ENCODE measurements around the gene SH3TC1. TPM values are rescaled to one million over a fixed set of nuclear protein-coding genes. Genes with fewer than 3 reads are reported as not detected.
A peak's percentile ranks its signal among the peaks of the same experiment; 100 is the strongest.

SH3TC1 gene
- total RNA-seq, 4 donors from 2014 or later = 13.7 to 18.7 (median 15.2) TPM

- H3K27me3 ChIP-seq = peaks cover 0 to 12% (median 0%) of the 10 kb centered on the region in 4 donors
- peaks cover 62 to 87% (median 80%) of the 10 kb centered on the region in 4 donors for H3K4me1 ChIP-seq
- H3K9me3 ChIP-seq = no peaks in the 10 kb centered on the region
- intact Hi-C loops (cut with DNase I) = no loop called here
- no peak for DNase-seq (ENCODE audit: extremely low spot score)
- WGBS = 43% methylated on average over 11 of the region's 11 CpGs
- H3K4me3 ChIP-seq = peak overlapping the region; percentile 59 to 72 (median 69)
- H3K36me3 ChIP-seq = no peaks in the 10 kb centered on the region
- TF ChIP-seq EP300 (IDR thresholded peaks at IDR 0.05) (no peak), POLR2A (IDR thresholded peaks at IDR 0.05; ENCODE audit: low read depth) (no peak), POLR2AphosphoS5 (IDR thresholded peaks at IDR 0.05) (no peak)
- TF ChIP-seq, protein P1, sequence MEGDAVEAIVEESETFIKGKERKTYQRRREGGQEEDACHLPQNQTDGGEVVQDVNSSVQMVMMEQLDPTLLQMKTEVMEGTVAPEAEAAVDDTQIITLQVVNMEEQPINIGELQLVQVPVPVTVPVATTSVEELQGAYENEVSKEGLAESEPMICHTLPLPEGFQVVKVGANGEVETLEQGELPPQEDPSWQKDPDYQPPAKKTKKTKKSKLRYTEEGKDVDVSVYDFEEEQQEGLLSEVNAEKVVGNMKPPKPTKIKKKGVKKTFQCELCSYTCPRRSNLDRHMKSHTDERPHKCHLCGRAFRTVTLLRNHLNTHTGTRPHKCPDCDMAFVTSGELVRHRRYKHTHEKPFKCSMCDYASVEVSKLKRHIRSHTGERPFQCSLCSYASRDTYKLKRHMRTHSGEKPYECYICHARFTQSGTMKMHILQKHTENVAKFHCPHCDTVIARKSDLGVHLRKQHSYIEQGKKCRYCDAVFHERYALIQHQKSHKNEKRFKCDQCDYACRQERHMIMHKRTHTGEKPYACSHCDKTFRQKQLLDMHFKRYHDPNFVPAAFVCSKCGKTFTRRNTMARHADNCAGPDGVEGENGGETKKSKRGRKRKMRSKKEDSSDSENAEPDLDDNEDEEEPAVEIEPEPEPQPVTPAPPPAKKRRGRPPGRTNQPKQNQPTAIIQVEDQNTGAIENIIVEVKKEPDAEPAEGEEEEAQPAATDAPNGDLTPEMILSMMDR (IDR thresholded peaks at IDR 0.05) = no peak
- H3K27ac ChIP-seq (replicated peaks in 1 of 4) = peak overlapping the region; percentile 71 to 81 (median 78)
Observed at GRCh38 chr4:8270418-8270771, 71.3 kb downstream of the SH3TC1 start.

DNA sequence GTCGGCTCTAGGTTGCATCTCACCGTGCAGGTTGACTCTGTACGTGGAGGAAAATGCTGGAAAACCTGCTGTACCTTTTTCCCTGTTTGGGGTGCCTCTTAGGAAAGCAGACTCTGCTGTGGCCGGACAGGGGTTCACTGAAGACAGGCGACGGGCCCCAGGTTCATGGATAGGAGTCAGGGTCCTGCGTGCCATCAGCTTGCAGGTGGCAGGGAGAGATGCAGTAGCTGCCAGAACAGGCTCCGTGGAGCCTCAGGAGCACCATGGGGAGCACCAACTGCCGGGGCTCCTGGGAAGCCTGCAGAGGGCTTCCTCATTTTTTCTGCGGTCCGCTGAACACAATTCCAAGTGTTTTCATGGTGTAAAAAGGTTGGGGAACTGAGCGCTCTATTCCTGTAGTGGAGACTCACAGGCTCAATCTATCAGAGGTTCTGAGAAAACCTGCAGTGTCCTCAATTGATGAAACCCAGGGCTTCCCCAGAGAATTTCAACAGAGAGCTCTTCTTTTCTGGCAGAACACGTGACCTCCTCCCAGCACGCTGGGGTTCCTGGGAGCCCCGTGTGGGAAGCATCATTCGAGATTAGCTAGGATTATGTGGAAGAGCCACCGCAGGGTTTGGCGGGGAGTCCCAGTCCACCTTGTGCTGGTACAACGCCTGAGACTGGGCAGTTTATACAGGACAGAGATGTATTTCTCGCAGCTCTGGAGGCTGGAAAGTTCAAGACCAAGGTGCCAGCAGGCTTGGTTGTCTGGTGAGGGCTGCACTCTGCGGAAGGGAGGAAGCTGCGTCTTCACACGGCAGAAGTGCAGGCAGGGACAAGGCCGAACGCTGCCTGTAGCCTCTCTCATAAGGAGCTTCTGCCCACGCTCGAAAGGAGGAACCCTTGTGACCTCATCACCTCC, 72.1 kb downstream of the SH3TC1 start:
- H3K9me3 ChIP-seq = no peaks in the 10 kb centered on the region
- intact Hi-C loops (cut with DNase I) = no loop called here
- peaks cover 0 to 12% (median 0%) of the 10 kb centered on the region in 4 donors for H3K27me3 ChIP-seq
- 51% methylated on average over 16 of the region's 27 CpGs for WGBS
- H3K27ac ChIP-seq (replicated peaks in 1 of 4) = peak overlapping the region; percentile 71 to 81 (median 78)
- peaks cover 70 to 95% (median 88%) of the 10 kb centered on the region in 4 donors for H3K4me1 ChIP-seq
- DNase-seq (ENCODE audit: extremely low spot score) = no peak
- TF ChIP-seq, protein P1 (IDR thresholded peaks at IDR 0.05) = no peak
- TF ChIP-seq POLR2AphosphoS5 (IDR thresholded peaks at IDR 0.05) = peak; percentile 7 to 29
- H3K36me3 ChIP-seq = no peaks in the 10 kb centered on the region
- peak overlapping the region; percentile 59 to 72 (median 69) for H3K4me3 ChIP-seq

DNA sequence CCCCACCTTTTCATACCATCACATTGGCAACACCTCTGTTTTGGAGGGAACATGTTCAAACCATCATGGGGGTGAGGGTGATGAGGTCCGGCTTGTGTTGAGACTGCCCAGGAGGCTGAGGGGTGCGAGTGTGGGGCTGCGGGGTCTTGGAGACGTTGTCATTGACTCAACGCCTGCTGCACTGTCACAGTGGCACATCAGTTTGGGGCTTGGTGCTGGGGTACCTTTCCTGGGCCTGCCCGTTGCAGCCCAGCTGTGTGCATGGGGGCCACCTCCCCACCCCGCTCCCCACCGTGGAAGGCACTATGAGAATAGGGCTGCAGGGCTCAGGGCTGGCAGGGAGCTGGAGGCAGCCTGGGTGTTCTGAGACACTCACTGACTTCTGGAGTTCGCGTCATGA, 72.7 kb downstream of the SH3TC1 start:
- no CpG with 5 or more reads among the region's 10 CpGs for WGBS
- no peak for DNase-seq (ENCODE audit: extremely low spot score)
- no peaks in the 10 kb centered on the region for H3K36me3 ChIP-seq
- H3K27me3 ChIP-seq = peaks cover 0 to 12% (median 0%) of the 10 kb centered on the region in 4 donors
- intact Hi-C loops (cut with DNase I) = no loop called here
- no peak for TF ChIP-seq EP300 (IDR thresholded peaks at IDR 0.05)
- TF ChIP-seq POLR2AphosphoS5 (IDR thresholded peaks at IDR 0.05) = no peak
- no peak for TF ChIP-seq POLR2A (IDR thresholded peaks at IDR 0.05; ENCODE audit: low read depth)
- TF ChIP-seq, protein P1 (IDR thresholded peaks at IDR 0.05) = no peak
- peak overlapping the region; percentile 71 to 81 (median 78) for H3K27ac ChIP-seq (replicated peaks in 1 of 4)
- no peaks in the 10 kb centered on the region for H3K9me3 ChIP-seq
- peak overlapping the region; percentile 59 to 72 (median 69) for H3K4me3 ChIP-seq
- H3K4me1 ChIP-seq = peaks cover 73 to 97% (median 91%) of the 10 kb centered on the region in 4 donors

DNA sequence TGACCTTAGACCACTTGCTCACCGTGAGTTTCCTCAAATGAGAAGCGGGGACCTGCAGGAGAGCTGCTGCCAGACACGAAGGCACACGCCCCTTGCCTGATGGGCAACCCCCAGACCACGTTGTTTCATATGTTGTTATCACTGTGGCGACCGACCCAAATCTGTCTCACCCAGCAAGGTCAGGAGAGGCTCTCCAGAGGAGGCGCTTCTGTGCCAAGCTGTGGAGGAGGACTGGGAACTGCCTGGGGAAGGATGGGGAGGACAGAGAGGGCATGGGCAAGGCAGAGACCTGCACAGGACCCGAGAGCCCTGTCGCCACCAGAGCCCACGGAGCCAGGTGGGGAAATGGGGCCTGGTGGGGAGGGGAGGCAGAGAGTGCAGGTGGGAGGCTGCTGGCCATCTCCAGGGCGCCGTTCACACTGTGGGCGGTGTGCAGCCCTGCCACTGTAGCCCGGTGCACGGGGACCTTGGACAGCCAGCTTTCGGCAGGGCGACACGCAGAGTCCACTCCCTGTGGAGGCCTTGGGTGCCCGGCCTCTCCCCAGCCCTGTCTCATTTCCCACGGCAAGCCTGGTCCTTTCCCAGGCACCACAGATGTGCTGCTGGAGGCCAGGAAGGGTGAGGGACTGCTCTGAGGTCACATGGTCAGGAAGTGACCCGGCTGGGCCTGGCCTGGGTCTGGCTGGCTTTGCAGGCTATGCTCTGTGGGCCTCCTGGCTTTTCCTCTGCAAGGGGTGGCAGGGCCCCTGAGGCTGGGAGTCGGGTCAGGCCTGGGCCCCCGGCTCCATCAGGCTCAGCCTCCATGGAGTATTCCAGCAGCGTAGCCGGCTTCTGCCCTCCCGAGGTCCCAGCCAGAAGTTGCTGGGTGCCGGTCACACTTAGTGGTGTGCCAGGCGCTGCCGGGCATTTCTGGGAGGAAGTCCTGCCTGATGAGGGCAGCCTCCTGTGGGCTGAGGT, 73.7 kb downstream of the SH3TC1 start:
- no peaks in the 10 kb centered on the region for H3K36me3 ChIP-seq
- H3K27ac ChIP-seq (replicated peaks in 1 of 4) = peak overlapping the region; percentile 71 to 81 (median 78)
- peaks cover 0 to 12% (median 0%) of the 10 kb centered on the region in 4 donors for H3K27me3 ChIP-seq
- intact Hi-C loops (cut with DNase I) = no loop called here
- TF ChIP-seq EP300 (IDR thresholded peaks at IDR 0.05) = no peak
- TF ChIP-seq, protein P1 (IDR thresholded peaks at IDR 0.05) = no peak
- TF ChIP-seq POLR2AphosphoS5 (IDR thresholded peaks at IDR 0.05) = peak in 1 of 2 donors; percentile 38
- H3K4me3 ChIP-seq = peak overlapping the region; percentile 59 to 72 (median 69)
- WGBS = 53% methylated on average over 10 of the region's 30 CpGs
- DNase-seq (ENCODE audit: extremely low spot score) = no peak
- H3K9me3 ChIP-seq = no peaks in the 10 kb centered on the region
- peaks cover 73 to 97% (median 91%) of the 10 kb centered on the region in 4 donors for H3K4me1 ChIP-seq

Measured in esophagus muscularis mucosa (tissue), 4 donors.